Left lobe of liver (tissue), 2 donors: ENCODE results near the gene GYPC. TPM values are rescaled to one million over a fixed set of nuclear protein-coding genes. Genes with fewer than 3 reads are reported as not detected.
"Not testable (repeated sequence)": the region's sequence is repeated elsewhere in the genome, so short reads cannot be mapped to it uniquely, and the experiment has no call there.

Experiments used
- ATAC-seq: fragments of 200-7000 bp; cut with Tn5 transposase; one replicate; pipeline ENCODE4 v1.9.1; 2020; ENCODE audit warnings: mild to moderate bottlenecking, moderate library complexity
- DNase-seq: peaks from one replicate; pipeline ENCODE4 v3.0.0-alpha.2; 2020; ENCODE audit warnings: low spot score
- total RNA-seq: library from RNA; stranded (reverse); gene quantifications from one replicate; pipeline ENCODE4 v1.2.1, GENCODE V29; 2021
- donor health status: DM: no; HTN: no; CAD: no; lungs with moderate emphysema.
- donor health status: DM: no; HTN: yes; CAD: no.

Gene GYPC
- total RNA-seq, 1 donor from 2014 or later: 4.3 TPM

GRCh38 chr2:126648345-126648786 lies 7.6 kb upstream of the GYPC start:
- DNase-seq: not testable (repeated sequence)

GRCh38 chr2:126649101-126649500 lies 6.9 kb upstream of the GYPC start:
- ATAC-seq (no peak), DNase-seq (no peak)

More at GRCh38 chr2:126648345-126648786, 7.6 kb upstream of the GYPC start:
- ATAC-seq: not testable (repeated sequence)

GRCh38 chr2:126650994-126651393 lies 5.0 kb upstream of the GYPC start:
- DNase-seq (no peak), ATAC-seq (no peak)

DNA sequence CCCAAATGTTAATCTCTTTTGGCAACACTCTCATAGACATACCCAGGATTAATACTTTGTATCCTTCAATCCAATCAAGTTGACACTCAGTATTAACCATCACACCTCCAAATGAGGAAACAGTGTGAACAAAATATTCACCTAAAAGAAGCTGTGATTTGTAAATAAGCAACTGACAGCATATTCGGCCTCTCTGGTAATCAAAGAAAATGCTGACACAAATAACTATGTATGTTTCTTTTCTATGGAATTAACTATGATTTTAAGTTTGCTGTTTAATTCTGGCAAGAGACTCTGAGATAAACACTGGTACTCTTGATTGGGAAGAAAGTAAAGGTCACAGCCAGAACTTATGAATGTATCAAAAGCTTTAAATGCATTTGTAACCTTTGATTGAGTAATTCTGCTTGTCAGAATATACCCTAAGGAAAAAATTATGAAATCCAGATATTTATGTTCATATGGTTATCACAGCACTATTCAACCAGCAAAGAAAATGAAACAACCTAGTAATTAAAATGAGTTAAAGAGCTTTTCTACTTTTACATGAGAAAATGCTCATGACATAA lies 3.6 kb upstream of the GYPC start:
- DNase-seq (no peak), ATAC-seq (no peak)

- DNase-seq (no peak), ATAC-seq (no peak)
Measured at GRCh38 chr2:126653109-126653508, 2.8 kb upstream of the GYPC start.

DNA sequence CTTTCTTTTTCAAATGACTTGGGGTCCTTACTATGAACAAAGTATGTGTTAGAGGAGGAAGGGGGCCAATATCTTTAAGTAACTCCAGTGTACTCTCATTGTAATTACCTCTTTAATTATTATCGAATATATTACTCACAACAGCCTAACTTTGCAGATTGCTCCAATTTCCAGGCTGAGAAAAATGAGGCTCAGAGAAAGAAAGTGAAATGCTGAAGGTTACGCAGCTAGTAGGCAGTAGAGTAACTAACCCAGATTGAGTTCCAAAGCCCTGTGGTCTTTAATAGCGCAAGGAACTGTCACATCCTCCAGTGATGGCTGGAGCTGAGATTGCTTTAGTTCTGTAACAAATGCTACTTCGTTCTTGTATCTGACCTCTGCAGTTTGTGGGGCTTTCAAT lies 2.2 kb upstream of the GYPC start:
- no peak for ATAC-seq
- DNase-seq: no peak

DNA sequence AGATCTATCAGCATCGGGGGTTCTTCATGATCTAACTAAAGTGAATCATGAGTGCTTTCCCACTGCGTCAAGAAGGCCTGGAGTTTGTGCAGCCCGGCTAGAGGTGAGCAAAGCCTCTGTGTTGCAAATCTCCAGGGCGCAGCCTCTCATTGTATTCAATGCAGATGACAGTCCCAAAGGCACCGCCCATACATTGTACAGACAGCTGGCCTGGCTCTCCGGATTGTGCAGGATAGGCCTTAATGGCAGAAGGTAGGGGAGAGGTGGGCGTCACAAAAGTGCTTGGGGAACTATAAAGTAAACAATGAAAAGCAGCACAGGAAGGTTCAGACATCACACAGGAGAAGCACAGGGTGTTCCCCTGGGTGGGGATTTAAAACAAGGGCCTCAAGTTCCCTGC lies 907 bp upstream of the GYPC start:
- DNase-seq (no peak), ATAC-seq (no peak)

GRCh38 chr2:126656431-126657147 lies 631 bp downstream of the GYPC start:
- peak; percentile 44 for ATAC-seq
- no peak for DNase-seq

- ATAC-seq (peak; percentile 9), DNase-seq (no peak)
Measured at GRCh38 chr2:126657148-126657635, 1.2 kb downstream of the GYPC start.

- ATAC-seq (peak; percentile 62), DNase-seq (peak; percentile 60)
Measured at GRCh38 chr2:126657636-126658318, 1.8 kb downstream of the GYPC start.

DNA sequence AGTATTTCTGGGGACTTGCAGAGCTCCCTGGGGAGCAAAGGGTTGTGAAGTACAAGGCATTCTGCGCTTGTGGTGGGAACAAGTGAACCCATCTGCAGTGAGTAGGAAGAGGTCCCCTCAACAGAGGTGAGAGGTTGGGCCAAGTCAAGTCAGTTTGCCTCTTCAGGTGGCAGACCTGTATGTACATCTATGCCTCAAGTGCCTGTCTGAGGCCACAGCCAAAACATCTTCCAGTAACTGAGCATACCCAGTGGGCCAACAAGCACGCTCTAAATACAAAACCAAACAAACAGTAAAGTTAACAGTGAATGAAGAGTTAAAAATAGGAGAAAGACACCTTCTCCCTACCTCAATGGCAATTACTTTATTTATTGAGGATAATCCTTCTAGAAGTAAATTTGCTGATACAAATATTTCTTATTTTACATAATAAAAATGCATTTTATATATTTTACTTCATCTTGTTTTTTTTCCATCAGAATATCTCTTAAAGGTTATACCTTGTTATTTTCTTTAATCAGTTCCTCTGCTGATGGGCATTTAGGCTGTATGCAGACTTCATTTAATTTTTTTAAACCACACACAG lies 2.5 kb downstream of the GYPC start:
- ATAC-seq: no peak

DNA sequence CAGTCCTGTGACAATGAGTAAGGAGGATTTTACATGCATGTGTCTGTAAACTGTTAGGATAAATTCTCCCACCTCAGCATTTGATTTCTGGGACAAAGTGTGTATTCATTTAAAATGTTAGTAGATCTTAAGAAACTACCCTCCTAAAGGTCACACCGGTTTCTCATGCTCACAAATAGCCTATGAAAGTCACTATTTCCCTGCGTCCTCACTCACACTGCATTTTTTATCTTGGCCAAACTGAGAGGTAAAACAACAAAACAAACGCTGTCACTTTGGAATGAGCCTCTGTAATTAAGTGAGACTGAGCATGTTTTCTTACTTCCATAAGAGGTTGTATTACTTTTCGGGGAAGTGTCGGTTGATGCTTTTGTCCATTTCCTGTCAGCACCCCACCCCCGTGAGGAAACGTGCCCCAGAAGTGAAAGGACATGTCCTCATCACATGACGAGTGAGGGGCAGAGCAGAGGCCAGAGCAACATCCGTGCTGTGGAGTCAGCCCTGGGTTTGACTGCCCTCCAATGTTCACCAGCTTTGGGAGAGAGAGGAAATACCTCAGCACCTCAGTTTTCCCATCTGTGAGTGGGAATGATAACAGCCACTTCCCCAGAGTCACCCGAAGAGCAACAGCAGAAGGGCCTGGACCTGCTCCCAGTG lies 3.1 kb downstream of the GYPC start:
- DNase-seq: peak; percentile 61
- peak; percentile 49 for ATAC-seq

More for the DNA sequence above, 2.5 kb downstream of the GYPC start:
- no peak for DNase-seq

DNA sequence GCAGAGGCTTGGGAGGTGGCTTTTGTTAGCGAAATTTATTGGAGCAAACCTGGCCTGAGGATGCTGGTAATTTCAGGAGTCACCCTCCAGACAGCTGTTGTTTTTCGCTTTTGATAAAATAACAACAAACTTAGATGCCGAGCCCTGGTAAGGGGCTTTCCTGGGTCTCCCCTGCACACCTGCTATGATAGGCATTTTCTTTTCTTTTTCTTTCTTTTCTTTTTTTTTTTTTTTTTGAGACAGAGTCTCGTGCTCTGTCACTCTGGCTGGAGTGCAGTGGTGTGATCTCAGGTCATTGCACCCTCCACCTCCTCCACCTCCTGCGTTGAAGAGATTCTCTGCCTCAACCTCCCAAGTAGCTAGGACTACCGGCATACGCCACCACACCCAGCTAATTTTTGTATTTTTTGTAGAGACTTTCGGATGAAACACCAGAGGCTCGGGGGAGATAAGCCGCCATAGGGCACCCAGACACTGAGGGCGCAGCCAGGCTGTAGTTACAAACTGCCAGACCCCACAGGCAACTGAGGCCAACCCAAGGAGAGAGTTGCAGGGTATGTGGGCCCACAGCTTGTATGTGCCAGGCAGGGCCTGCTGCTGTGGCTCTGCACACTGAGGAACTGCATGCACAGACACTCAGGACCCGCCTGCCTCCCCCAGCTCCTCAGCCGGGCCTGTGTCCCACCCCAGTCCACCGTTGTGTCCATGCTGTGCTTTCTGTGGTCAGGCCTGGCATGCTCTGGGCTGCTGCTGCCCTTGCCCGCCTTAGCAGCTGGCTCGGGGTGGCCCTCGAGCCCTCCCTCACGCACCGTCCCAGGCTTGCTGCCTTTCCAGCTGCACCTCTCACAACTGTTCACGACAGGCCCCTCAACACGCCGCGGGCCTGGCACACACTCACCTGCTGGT lies 3.9 kb downstream of the GYPC start:
- ATAC-seq (no peak), DNase-seq (no peak)

DNA sequence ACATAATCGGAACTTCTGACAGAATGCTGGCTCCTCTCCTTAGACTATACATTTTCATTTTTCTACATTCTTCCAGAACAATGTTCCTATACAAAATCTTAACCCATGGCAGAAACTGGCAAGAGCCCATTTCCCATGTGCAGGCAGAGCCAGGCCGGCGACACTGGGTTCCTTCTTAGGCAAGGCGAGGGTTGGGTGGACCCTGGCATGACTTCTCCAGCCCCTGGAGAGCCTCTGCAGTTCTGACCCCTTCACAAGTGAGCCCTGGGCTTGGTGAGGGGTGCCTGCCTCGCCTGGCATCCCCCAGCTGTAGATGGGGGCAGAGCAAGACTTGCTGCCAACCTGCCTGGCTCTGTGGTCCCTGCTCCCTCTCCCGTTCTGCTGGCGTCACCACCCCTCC lies 5.0 kb downstream of the GYPC start:
- ATAC-seq: no peak
- DNase-seq: no peak

DNA sequence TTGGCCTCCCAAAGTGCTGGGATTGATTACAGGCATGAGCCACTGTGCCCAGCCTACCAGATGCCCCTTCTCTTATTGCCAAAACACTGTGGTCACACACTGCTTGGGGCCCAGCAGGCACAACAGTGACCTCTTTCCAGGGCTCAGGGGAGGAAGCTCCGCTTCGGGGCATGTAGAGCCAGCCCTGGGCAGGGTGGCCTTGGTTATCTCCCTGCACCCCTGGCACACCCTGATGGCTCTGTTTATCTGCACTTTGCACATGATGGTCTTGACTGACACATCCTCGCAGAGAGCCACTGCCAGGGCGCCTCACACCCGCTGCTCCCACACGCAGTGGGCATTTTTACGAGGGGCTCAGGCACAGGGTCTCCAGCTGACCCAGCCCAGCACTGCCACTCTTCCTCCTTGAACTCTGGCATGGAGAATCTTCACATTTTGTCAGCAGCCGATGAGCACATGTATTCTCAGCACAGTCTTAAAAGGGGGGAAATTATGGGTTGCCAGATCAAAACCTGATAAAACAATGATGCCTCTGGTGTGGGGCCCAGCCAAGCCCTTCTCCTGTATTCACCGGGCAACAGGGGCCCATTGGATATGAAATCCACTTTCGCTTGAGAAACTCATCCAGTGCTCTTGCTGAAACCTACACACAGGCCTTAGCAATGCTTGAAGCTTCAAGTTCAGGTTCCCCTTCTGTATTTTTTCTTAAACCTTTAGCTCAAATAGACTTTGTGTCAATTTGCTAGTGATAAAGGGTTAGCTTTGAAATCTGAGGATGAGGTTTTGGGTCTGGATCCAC lies 5.9 kb downstream of the GYPC start:
- DNase-seq: no peak

GRCh38 chr2:126662621-126663020 lies 6.7 kb downstream of the GYPC start:
- no peak for DNase-seq

More for the DNA sequence above, 5.9 kb downstream of the GYPC start:
- ATAC-seq: no peak

DNA sequence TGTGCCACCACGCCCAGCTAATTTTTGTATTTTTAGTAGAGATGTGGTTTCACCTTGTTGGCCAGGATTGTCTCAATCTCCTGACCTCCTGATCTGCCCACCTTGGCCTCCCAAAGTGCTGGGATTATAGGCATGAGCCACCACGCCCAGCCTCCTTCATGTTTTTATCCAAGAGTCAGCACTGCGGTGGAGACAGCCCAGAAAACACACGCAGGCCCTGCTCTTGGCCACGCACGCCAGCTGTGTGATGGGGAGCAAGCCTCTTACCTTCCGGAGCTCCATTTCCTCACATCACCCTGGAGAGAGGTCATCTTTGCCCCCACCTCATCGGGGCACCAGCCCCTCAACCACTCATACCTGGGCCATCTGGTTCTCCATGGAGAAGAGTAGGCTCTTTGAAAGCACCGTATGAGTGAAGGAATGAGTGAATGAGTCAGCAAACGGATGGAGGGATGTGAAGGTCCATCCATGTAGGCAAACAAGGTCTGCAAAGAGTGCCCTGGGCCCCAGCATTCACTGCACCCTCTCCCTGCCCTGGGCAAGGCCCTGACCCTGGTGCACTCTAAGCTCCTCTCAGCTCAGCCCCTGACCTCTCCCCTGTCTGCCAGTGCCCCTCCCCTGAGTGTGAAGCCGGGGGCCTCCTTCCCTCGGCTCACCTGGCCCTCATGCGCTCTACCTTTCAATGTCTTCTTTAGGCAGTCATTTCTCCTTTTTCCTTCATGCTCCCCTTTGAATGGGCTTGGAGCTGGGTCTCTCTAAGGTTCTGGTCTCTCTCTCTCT lies 7.4 kb downstream of the GYPC start:
- no peak for ATAC-seq
- DNase-seq: no peak

More at GRCh38 chr2:126662621-126663020, 6.7 kb downstream of the GYPC start:
- peak; percentile 23 for ATAC-seq

DNA sequence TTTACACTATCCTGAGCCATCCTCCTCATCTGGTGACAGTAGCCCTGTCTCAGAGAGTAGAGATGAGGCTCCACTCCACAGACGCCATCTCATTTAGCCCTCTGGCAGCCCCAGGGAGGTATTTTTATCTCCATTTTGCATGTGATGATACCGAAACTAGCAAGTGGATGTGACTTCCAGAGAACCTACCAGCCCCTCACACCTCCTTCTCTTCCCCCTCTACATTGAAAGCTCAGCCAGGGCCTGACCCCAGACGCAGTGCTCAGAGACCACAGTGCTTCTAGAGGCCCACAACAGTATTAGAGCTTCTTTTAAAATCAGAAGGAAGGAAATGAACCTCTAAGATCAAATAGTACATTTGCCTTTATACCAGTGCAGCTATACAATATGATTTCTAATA lies 8.3 kb downstream of the GYPC start:
- no peak for DNase-seq

More for the DNA sequence above, 8.3 kb downstream of the GYPC start:
- ATAC-seq: no peak
